GM19397 (cell line): ENCODE measurements around the gene CIART.

Experiments
- ATAC-seq: cut with Tn5 transposase; IDR thresholded peaks from one replicate; pipeline ENCODE4 v1.9.1; 2021; ENCODE audit warnings: mild to moderate bottlenecking, moderate library complexity; ENCODE audit not compliant: unreplicated experiment

Gene CIART

GRCh38 chr1:150259758-150260669, 22.3 kb upstream of the CIART start:
- no peak for ATAC-seq

DNA sequence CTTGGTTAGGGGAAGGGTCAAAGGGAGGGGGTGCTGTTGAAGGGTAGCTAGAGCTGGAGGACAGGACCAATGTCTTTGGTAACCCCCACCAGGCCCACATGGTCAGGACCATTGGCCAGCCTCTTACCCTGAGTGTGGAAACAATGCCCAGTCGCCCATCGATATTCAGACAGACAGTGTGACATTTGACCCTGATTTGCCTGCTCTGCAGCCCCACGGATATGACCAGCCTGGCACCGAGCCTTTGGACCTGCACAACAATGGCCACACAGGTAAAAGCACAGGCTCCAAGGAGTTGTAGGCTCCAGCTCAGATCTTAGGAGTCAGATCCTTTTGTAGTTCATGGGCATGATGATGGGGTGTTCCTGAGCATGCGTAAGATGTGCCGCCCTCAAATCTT, 21.0 kb upstream of the CIART start:
- ATAC-seq: no peak

- ATAC-seq: no peak
Observed at GRCh38 chr1:150262388-150263320, 19.7 kb upstream of the CIART start.

DNA sequence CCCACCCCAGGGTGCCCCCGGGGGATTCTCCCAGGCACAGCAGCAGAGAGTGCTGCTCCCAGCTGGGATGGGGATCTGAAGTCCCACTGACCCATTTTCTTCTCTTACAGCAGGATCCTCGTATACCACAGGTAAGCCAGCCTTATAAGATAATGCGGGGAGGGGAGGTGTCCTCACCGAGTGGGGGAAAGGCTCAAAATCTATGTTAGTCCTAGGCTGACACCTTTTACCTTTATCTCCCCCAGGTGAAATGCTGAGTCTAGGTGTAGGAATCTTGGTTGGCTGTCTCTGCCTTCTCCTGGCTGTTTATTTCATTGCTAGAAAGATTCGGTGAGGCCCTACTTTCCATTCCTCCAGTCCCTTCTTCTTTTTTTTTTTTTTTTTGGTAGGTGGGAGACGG, 18.8 kb upstream of the CIART start:
- ATAC-seq: no peak

- ATAC-seq: no peak
Observed at GRCh38 chr1:150267896-150268295, 14.5 kb upstream of the CIART start.

DNA sequence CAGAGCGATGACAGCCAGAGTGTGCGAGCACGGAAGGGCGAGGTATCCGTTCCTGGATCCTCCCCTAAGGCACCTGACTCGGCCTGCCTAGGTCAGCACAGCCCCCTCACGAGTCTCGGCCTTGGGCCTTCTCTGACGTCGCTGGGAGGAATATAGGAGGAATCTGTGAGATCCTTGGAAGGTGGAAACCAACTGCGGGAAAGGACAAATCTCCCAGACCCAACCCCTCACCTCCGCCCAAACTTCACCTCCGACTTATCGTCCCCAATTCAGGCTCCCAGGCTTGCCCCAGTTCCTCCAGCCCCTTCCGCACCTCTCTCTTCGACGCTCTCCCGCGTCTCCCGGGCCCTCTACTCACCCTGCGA, 14.0 kb upstream of the CIART start:
- peak; percentile 14 for ATAC-seq

- peak; percentile 89 for ATAC-seq
Observed at GRCh38 chr1:150268705-150269403, 13.5 kb upstream of the CIART start, which contains the start of gene APH1A. APH1A (minus strand) TSS chr1:150269016; CDS start chr1:150268810, 206 bp downstream.

DNA sequence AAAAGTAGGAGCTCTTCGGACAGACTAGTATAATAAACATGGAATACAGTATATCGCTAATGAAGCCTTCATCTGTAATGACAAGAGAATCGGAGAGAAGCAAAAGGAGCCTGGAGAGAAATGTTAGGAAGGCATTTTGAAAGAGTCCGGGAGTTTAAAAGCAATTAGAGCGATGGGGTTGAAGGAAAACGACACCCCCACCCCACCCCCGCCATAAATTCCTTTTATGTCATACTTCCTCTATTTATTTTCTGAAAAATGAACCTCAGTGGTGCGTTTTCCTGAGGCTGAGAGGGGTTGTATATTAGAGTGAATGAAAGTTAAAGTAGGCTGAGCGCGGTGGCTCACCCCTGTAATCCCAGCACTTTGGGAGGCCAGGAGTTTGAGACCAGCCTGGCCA, 12.9 kb upstream of the CIART start:
- no peak for ATAC-seq

- no peak for ATAC-seq
Observed at GRCh38 chr1:150271291-150271959, 10.9 kb upstream of the CIART start.

DNA sequence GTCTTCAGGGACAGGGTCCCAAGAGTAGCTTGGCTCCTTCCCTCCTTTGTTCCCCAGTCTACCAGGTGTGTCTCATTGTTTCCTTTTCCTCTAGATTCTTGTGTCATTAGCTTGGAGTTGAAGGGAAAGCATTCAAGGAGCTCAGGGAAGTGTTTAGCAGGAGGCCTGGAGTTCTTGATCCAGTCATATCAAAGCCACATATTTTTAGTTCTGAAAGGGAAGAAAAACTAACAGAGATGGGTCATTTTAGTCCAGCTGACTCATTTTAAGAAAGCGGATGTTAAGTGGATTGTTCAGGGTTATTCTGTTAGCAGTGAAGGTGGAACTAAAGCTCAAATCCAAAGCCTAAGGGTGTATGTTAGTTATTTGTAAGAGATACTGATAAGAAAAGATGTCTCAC, 9.0 kb upstream of the CIART start:
- ATAC-seq: no peak

GRCh38 chr1:150280138-150280707, 2.1 kb upstream of the CIART start:
- no peak for ATAC-seq

DNA sequence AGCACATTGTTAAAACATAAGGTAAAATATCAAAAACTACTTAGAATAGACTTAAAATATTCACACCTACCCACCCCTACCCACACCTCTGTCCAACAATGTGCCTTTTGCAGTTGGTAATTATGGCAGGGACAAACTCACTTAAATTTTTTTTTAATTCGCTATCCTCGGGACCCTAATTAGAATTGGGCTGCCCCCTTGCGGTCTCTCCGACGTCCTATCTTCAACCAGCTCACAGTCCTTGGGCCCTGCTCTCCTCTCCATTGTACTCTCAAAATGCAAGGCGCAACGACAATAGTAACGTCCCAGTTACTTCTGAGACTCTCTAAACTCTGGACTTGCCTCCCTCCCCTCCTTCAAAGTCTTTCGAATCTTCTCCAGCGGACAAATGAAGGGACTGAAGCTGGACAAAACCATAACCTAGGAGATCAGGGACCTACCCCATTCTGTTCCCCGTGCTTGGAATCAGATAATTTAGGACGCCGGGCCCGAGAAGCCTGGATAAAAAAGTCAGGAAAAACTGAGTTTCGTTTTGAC, 1.1 kb upstream of the CIART start:
- no peak for ATAC-seq

GRCh38 chr1:150282558-150282958, 204 bp downstream of the CIART start:
- ATAC-seq: no peak

- no peak for ATAC-seq
Observed at GRCh38 chr1:150283260-150283659, 906 bp downstream of the CIART start.

DNA sequence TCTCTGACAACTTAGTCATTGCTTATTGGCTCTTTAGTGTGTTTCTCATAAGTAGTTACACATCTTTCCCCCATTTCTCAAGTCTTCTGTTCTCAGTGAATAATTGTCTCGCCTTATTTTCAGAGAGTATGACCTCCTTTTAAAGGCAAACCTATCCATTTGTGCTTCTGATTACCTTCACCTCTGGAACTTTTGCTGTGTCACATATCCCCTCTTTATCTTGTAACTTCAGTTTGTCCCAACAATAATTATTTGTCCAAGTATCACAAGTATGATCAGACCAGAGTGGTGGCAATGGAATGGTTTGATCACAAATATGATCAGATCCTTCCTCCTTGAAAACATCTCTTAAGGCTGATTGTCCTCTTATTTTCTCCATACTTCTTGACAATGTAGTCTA, 6.0 kb downstream of the CIART start:
- no peak for ATAC-seq

DNA sequence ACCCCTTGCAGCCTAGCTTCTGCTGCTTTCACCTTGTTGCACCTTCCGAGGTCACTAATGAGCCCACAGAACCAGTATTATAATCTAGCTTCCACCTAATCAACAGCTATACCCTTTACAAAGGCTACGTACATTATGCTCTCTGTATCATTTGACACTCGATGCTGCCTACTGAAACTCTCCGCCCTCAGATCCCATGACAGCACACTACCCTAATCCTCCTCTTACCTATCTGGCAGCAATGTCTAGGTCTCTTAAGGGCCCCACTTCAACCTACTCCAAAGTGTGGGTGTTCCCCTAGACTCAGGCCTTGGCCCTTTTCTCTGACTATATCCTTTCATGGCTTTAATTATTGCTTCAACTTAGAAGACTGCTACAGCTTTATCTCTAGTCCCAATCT, 6.5 kb downstream of the CIART start:
- no peak for ATAC-seq

DNA sequence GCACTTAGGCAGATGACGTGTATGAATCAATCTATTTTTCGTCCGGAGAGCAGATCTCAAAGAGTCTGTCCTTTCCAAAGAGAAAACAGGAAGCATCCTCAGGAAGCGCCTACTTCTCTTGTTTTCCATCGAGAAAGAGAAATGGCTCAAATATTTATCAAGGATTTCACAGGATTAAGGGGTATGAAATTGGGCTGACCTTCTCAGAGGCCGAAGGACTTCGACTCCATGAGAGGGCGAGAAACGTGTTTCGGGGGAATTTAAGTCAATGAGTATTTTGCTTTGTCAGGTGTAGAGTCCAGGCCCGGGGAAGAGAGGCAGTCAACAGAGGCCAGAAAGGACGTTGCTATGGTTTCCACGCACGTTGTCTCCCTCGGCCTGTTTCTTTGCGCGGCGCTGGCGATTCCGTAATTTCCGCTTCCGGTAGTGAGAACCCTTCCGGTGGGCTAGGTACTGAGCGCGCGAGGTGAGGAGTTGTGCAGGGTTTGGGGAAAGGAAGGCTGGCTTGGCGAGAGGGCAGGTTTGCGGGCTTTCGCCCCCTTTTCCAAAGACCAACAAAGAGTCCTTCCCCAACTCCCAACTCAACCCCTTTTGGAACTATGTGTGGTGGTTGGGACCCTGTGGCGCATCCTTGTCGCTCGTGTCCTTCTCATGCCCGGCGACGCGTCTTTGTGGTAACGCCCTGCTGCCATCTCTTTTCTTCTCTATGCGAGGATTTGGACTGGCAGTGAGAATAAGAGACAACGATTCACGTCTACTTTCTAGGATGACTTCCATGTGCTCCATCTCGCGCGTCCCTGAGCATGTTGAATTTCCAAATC, 11.3 kb downstream of the CIART start, which contains the start of gene MRPS21:
TSS of gene MRPS21 (plus strand) at position 429 of the 821 bp plus-strand sequence. CDS start 506 bp downstream, outside the sequence.
- peak; percentile 94 for ATAC-seq

GRCh38 chr1:150295476-150295875, 13.1 kb downstream of the CIART start:
- no peak for ATAC-seq

DNA sequence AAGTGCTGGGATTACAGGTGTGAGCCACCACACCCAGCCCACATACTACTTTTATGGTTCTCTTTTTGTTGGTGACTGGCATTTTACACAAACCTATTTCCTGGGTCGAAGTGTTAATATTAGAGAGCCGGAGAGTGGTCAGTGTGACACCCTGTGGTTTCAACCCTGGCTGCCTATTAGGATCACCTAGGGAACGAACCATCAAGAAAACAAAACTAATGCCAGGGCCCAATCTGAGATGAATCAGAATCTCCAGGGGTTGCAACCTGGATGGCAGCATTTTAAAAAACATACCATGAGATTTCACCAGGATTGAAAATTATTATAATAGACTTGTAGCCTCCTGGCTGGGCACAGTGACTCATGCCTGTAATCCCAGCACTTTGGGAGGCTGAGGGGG, 17.4 kb downstream of the CIART start:
- ATAC-seq: no peak
